Measurements from ENCODE around the gene UGT1A7. TPM values are rescaled to one million over a fixed set of nuclear protein-coding genes. Genes with fewer than 3 reads are reported as not detected.

Gene UGT1A7
- not detected in 2 replicates for total RNA-seq

GRCh38 chr2:233681521-233682099 is at the start of gene UGT1A7:
Gene UGT1A7 (plus strand): TSS chr2:233681901. CDS start chr2:233681938, 37 bp downstream.

GRCh38 chr2:233636306-233636705 is 45.4 kb upstream of the UGT1A7 start, which contains the start of gene UGT1A10:
Gene UGT1A10 (plus strand): TSS chr2:233636448. CDS start chr2:233636523, 75 bp downstream.

GRCh38 chr2:233671290-233672161 is 10.2 kb upstream of the UGT1A7 start, which contains the start of gene UGT1A9:
Gene UGT1A9 (plus strand): TSS chr2:233671898. CDS start chr2:233671935, 37 bp downstream.

GRCh38 chr2:233692648-233693047 is 10.9 kb downstream of the UGT1A7 start, which contains the start of gene UGT1A6:
Gene UGT1A6 (plus strand): TSS chr2:233692890. CDS start chr2:233693005, 115 bp downstream.

GRCh38 chr2:233712611-233713261 is 31.0 kb downstream of the UGT1A7 start, which contains the start of gene UGT1A5:
Gene UGT1A5 (plus strand): TSS chr2:233712907. CDS start chr2:233712992, 85 bp downstream.

GRCh38 chr2:233718552-233718951 is 36.9 kb downstream of the UGT1A7 start, which contains the start of gene UGT1A4:
Gene UGT1A4 (plus strand): TSS chr2:233718736. CDS start chr2:233718821, 85 bp downstream.

GRCh38 chr2:233728723-233729301 is 47.1 kb downstream of the UGT1A7 start, which contains the start of gene UGT1A3:
Gene UGT1A3 (plus strand): TSS chr2:233729042. CDS start chr2:233729127, 85 bp downstream.

GRCh38 chr2:233760043-233760442 is 78.3 kb downstream of the UGT1A7 start, which contains the start of gene UGT1A1:
Gene UGT1A1 (plus strand): TSS chr2:233760270. CDS start chr2:233760288, 18 bp downstream.

GRCh38 chr2:233778030-233778429 is 96.3 kb downstream of the UGT1A7 start, which contains the start of gene MROH2A:
Gene MROH2A (plus strand): TSS chr2:233778330. CDS start chr2:233779359, 1,029 bp downstream.

Other genes starting within 250 kb of the UGT1A7 start
- gene USP40, start 115.1 kb upstream of the UGT1A7 start, total RNA-seq: 32.0 and 32.7 TPM in 2 replicates
- gene UGT1A8, start 64.3 kb upstream of the UGT1A7 start, total RNA-seq: not detected in 2 replicates
- not detected in 2 replicates for gene UGT1A10, start 45.5 kb upstream of the UGT1A7 start, total RNA-seq
- gene UGT1A9, start 10.0 kb upstream of the UGT1A7 start, total RNA-seq: not detected in 2 replicates
- gene UGT1A6, start 11.0 kb downstream of the UGT1A7 start, total RNA-seq: not detected in 2 replicates
- gene UGT1A5, start 31.0 kb downstream of the UGT1A7 start, total RNA-seq: not detected in 2 replicates
- not detected in 2 replicates for gene UGT1A4, start 36.8 kb downstream of the UGT1A7 start, total RNA-seq
- not detected in 2 replicates for gene UGT1A3, start 47.1 kb downstream of the UGT1A7 start, total RNA-seq
- not detected in 2 replicates for gene UGT1A1, start 78.4 kb downstream of the UGT1A7 start, total RNA-seq
- gene MROH2A, start 96.4 kb downstream of the UGT1A7 start, total RNA-seq: not detected in 2 replicates
- gene HJURP, start 172.6 kb downstream of the UGT1A7 start, total RNA-seq: 8.2 and 20.3 TPM in 2 replicates
- 0.53 TPM in 1 of 2 replicates, not detected in the other for gene TRPM8, start 235.5 kb downstream of the UGT1A7 start, total RNA-seq

All from aortic smooth muscle cell (primary cell).